Activated B cell treated with CpG ODN at 0.5 μM for 24 hours (primary cell): ENCODE data around the gene HDGFL2. TPM values are rescaled to one million over a fixed set of nuclear protein-coding genes. Genes with fewer than 3 reads are reported as not detected.
A peak's percentile ranks its signal among the peaks of the same experiment; 100 is the strongest.

Source experiments
- ATAC-seq: fragments of 200-7000 bp; cut with Tn5 transposase; one replicate; pipeline ENCODE4 v1.10.0; 2021; ENCODE audit warnings: low read depth, mild to moderate bottlenecking, moderate library complexity
- CTCF ChIA-PET: fragments of 350-600 bp; sonication (Branson Sonifier 250); formaldehyde crosslinking; loops from one replicate; lab custom pipeline; 2021; ENCODE audit warnings: antibody characterized with exemption; lab: Charles Lee
- POLR2A ChIA-PET: fragments of 350-600 bp; sonication (Branson Sonifier 250); formaldehyde crosslinking; loops from one replicate; lab custom pipeline; 2021; ENCODE audit warnings: antibody characterized with exemption; lab: Charles Lee
- DNase-seq: peaks from one replicate; pipeline ENCODE4 v3.0.0; 2022
- H3K27ac Mint-ChIP-seq: one replicate; pipeline ENCODE4 v1.8.0; 2020; ENCODE audit warnings: mixed read lengths
- H3K27me3 Mint-ChIP-seq: one replicate; pipeline ENCODE4 v1.8.0; 2021; ENCODE audit warnings: mixed read lengths
- H3K36me3 Mint-ChIP-seq: one replicate; pipeline ENCODE4 v1.8.0; 2021; ENCODE audit warnings: low read depth, mixed read lengths
- H3K4me1 Mint-ChIP-seq: one replicate; pipeline ENCODE4 v1.8.0; 2021; ENCODE audit warnings: mixed read lengths
- H3K4me3 Mint-ChIP-seq: one replicate; pipeline ENCODE4 v1.8.0; 2020; ENCODE audit warnings: mild to moderate bottlenecking, mixed read lengths
- H3K9me3 Mint-ChIP-seq: one replicate; pipeline ENCODE4 v1.8.0; 2020; ENCODE audit warnings: mixed read lengths
- CTCF ChIP-seq: fragments of 200-600 bp; IDR thresholded peaks from one replicate; pipeline ENCODE4 v1.8.0; 2022; ENCODE audit warnings: antibody characterized with exemption, mild to moderate bottlenecking
- intact Hi-C: fragments of 100-400 bp; cut with micrococcal nuclease; formaldehyde crosslinking; loops from one replicate; pipeline ENCODE4 v1.15.1; 2024
- total RNA-seq: library from RNA; stranded (reverse); gene quantifications from 2 replicates; pipeline ENCODE4 v1.2.3, GENCODE V29; 2022

Gene HDGFL2
- total RNA-seq, 1 donor from 2014 or later: 44.9 TPM

DNA sequence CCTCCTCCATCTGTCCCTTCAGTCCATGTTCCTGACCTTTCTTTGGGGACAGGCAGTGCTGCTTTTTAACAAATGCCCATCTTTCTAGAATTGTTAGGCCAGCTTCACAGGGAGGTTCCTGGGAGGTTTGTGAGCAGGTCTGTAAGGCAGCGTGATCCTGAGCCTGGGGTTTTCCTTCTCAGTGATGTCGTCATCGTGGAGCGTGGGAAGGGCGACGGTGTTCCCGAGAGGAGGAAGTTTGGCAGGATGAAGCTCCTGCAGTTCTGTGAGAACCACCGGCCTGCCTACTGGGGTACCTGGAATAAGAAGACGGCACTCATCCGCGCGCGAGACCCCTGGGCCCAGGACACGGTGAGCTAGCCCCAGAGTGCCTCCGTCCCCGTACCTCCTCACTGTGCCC lies 42.8 kb upstream of the HDGFL2 start:
- no peak for TF ChIP-seq CTCF
- H3K27ac Mint-ChIP-seq: no peak overlapping the region
- intact Hi-C loops: no loop called here
- H3K36me3 Mint-ChIP-seq: peaks cover 18% of the 10 kb centered on the region
- H3K27me3 Mint-ChIP-seq: no peaks in the 10 kb centered on the region
- peaks cover 33% of the 10 kb centered on the region for H3K4me1 Mint-ChIP-seq
- DNase-seq (no peak), ATAC-seq (no peak)
- ChIA-PET CTCF (no interaction called here), POLR2A (no interaction called here)
- H3K4me3 Mint-ChIP-seq: no peak overlapping the region
- H3K9me3 Mint-ChIP-seq: no peaks in the 10 kb centered on the region

GRCh38 chr19:4429771-4430171 lies 42.3 kb upstream of the HDGFL2 start:
- no peak overlapping the region for H3K4me3 Mint-ChIP-seq
- H3K36me3 Mint-ChIP-seq: peaks cover 23% of the 10 kb centered on the region
- POLR2A ChIA-PET: interaction anchor here (0.6 to 0.7 kb wide), 2 partner anchors 22 to 441 kb away, joined by 4 to 6 read pairs; no protein-coding TSS in a partner anchor
- no peaks in the 10 kb centered on the region for H3K27me3 Mint-ChIP-seq
- H3K27ac Mint-ChIP-seq: peak overlapping the region; percentile 67
- intact Hi-C loops: loop anchor here (1.0 kb wide), 1 partner anchor 27 kb away; the partner anchor contains the start of gene CHAF1A
- DNase-seq (no peak), ATAC-seq (no peak)
- no peaks in the 10 kb centered on the region for H3K9me3 Mint-ChIP-seq
- peaks cover 37% of the 10 kb centered on the region for H3K4me1 Mint-ChIP-seq
- CTCF ChIA-PET: no interaction called here
- no peak for TF ChIP-seq CTCF

- intact Hi-C loops: loop anchor here (1.0 kb wide), 1 partner anchor 28 kb away; the partner anchor contains the start of gene CHAF1A
- Mint-ChIP-seq H3K27me3 (no peaks in the 10 kb centered on the region), H3K27ac (peak overlapping the region; percentile 67), H3K9me3 (no peaks in the 10 kb centered on the region), H3K4me1 (peaks cover 38% of the 10 kb centered on the region), H3K36me3 (peaks cover 19% of the 10 kb centered on the region), H3K4me3 (peak overlapping the region; percentile 38)
- TF ChIP-seq CTCF: no peak
- ATAC-seq (peak; percentile 78), DNase-seq (no peak)
- ChIA-PET POLR2A (interaction anchor here (0.5 to 0.8 kb wide), 4 partner anchors 169 to 1473 kb away, joined by 3 to 5 read pairs (median 4); no protein-coding TSS in a partner anchor), CTCF (interaction anchor here (0.6 kb wide), 1 partner anchor 61 kb away, joined by 3 read pairs; no protein-coding TSS in a partner anchor)
Observed at GRCh38 chr19:4430760-4431159, 41.3 kb upstream of the HDGFL2 start.

DNA sequence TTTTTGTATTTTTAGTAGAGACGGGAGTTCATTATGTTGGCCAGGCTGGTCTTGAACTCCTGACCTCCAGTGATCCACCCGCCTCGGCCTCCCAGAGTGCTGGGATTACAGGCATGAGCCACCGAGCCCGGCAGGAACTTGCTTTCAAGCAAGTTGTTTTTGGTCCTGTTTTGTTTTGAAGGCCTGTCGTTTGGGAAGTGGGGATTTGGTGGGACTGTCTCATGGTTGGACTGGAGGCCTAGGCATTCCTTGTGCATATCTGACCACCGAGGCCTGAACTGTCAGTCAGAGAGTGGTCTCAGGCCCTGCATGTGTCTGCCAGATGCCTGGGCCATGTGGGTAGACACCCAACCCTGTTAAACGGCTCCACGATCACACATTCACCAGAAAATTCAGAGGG lies 40.8 kb upstream of the HDGFL2 start:
- ChIA-PET POLR2A (interaction anchor here (1.2 kb wide), 1 partner anchor 40 kb away, joined by 3 read pairs; no protein-coding TSS in a partner anchor), CTCF (no interaction called here)
- no peaks in the 10 kb centered on the region for H3K27me3 Mint-ChIP-seq
- peak; percentile 13 for ATAC-seq
- H3K36me3 Mint-ChIP-seq: peaks cover 17% of the 10 kb centered on the region
- peak overlapping the region; percentile 73 for H3K4me3 Mint-ChIP-seq
- H3K9me3 Mint-ChIP-seq: no peaks in the 10 kb centered on the region
- H3K27ac Mint-ChIP-seq: peak overlapping the region; percentile 67
- intact Hi-C loops: no loop called here
- no peak for DNase-seq
- no peak for TF ChIP-seq CTCF
- peaks cover 38% of the 10 kb centered on the region for H3K4me1 Mint-ChIP-seq

- Mint-ChIP-seq H3K36me3 (peaks cover 17% of the 10 kb centered on the region), H3K9me3 (no peaks in the 10 kb centered on the region), H3K4me3 (peak overlapping the region; percentile 73), H3K27me3 (no peaks in the 10 kb centered on the region), H3K27ac (peak overlapping the region; percentile 67), H3K4me1 (peaks cover 38% of the 10 kb centered on the region)
- DNase-seq: no peak
- intact Hi-C loops: no loop called here
- ChIA-PET CTCF (no interaction called here), POLR2A (interaction anchor here (1.2 kb wide), 1 partner anchor 39 kb away, joined by 3 read pairs; no protein-coding TSS in a partner anchor)
- peak; percentile 56 for ATAC-seq
- no peak for TF ChIP-seq CTCF
Observed at GRCh38 chr19:4431808-4432674, 40.1 kb upstream of the HDGFL2 start.
